OCI-LY3 (cell line): ENCODE results near the gene OGT.

ENCODE experiments used
- EZH2phosphoT487 ChIP-seq: fragments of 200-600 bp; shearing (Covaris generic); IDR thresholded peaks from 2 replicates; pipeline ENCODE4 v1.6.1; 2018; ENCODE audit warnings: antibody characterized with exemption, mixed run types, low read depth
- TF ChIP-seq, protein P1 (sequence below): fragments of 200-600, 300-600 bp; sonication (generic); IDR thresholded peaks from 2 replicates; pipeline ENCODE4 v1.5.1; 2014; ENCODE audit warnings: antibody characterized with exemption, low read length, low read depth

DNA sequence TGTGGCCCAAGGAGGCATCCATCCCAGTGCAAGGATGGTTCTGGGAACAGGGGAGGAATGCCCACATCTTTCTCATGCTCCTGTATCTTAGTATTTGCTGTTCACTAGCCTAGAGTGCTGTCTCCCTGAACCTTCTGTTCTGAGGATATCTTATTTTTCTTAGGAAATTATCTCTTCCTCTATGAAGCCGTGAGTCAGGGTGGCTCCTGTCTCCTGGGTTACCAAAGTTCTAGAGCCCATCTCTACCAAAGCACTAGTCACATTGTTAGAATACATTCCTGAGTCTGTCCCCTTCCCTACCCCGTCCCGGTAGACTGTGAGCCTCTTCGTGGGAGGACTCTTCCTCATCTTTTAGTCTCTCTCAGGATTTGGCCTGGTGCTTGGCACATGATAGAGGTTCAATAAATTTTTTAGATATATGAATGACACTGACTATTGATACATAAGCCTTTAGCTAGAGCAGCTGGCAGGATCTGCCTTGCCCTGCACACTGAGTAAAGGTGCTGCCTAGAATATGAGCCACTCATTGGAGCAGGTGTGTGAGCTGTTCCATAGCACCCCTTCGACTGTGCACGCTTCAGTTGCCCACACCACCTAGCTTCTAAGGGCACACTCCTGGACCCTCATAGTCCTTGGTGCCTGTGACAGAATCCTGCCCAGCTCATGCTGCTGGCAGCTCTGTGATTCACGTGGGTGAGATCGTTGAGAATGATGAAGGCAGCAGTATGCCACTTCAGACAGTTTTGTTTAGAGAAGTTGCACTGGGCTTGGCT is 72.1 kb downstream of the OGT start:
- TF ChIP-seq, protein P1, sequence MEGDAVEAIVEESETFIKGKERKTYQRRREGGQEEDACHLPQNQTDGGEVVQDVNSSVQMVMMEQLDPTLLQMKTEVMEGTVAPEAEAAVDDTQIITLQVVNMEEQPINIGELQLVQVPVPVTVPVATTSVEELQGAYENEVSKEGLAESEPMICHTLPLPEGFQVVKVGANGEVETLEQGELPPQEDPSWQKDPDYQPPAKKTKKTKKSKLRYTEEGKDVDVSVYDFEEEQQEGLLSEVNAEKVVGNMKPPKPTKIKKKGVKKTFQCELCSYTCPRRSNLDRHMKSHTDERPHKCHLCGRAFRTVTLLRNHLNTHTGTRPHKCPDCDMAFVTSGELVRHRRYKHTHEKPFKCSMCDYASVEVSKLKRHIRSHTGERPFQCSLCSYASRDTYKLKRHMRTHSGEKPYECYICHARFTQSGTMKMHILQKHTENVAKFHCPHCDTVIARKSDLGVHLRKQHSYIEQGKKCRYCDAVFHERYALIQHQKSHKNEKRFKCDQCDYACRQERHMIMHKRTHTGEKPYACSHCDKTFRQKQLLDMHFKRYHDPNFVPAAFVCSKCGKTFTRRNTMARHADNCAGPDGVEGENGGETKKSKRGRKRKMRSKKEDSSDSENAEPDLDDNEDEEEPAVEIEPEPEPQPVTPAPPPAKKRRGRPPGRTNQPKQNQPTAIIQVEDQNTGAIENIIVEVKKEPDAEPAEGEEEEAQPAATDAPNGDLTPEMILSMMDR, result no peak
- no peak for TF ChIP-seq EZH2phosphoT487
